ENCODE data around the gene WSB1. TPM values are rescaled to one million over a fixed set of nuclear protein-coding genes. Genes with fewer than 3 reads are reported as not detected.
"Not testable (repeated sequence)": the region's sequence is repeated elsewhere in the genome, so short reads cannot be mapped to it uniquely, and the experiment has no call there.

The WSB1 gene
- total and polyA plus RNA-seq, 3 experiments from 2014 or later: 71.0 to 187 (median 72.5) TPM

- Mint-ChIP-seq H3K27me3 (peaks cover 8 to 14% of the 10 kb centered on the region in 2 donors), H3K27ac (peak overlapping the region in 1 of 8 donors; percentile 75)
- H3K9me3 Mint-ChIP-seq; H3K9me3 ChIP-seq (ENCODE audit: low read length); H3K36me3 ChIP-seq (ENCODE audit: insufficient read depth, low read length); H3K27ac ChIP-seq (ENCODE audit: low read depth, low read length); CTCF ChIA-PET; H3K4me3 Mint-ChIP-seq; POLR2A ChIA-PET; H3K36me3 Mint-ChIP-seq; H3K4me1 ChIP-seq (ENCODE audit: insufficient read depth, low read length); H3K4me1 Mint-ChIP-seq; H3K4me3 ChIP-seq (ENCODE audit: low read length); DNase-seq; H3K27me3 ChIP-seq (ENCODE audit: insufficient read depth, low read length, poor library complexity, severe bottlenecking): not testable (repeated sequence)
These were observed 39.1 kb upstream of the WSB1 start for GRCh38 chr17:27254802-27255201.

GRCh38 chr17:27256225-27257030 is 37.5 kb upstream of the WSB1 start:
- H3K27ac Mint-ChIP-seq: no peak overlapping the region
- no peaks in the 10 kb centered on the region for H3K36me3 Mint-ChIP-seq
- H3K36me3 ChIP-seq (ENCODE audit: insufficient read depth, low read length): no peaks in the 10 kb centered on the region
- peaks cover 0 to 2% (median 0%) of the 10 kb centered on the region in 5 donors for H3K9me3 Mint-ChIP-seq
- H3K27me3 Mint-ChIP-seq: peaks cover 8% of the 10 kb centered on the region in 2 donors
- H3K4me1 ChIP-seq (ENCODE audit: insufficient read depth, low read length): no peaks in the 10 kb centered on the region
- H3K27me3 ChIP-seq (ENCODE audit: insufficient read depth, low read length, poor library complexity, severe bottlenecking): no peaks in the 10 kb centered on the region
- POLR2A ChIA-PET: interaction anchor here (0.7 kb wide), 1 partner anchor 64 kb away, joined by 4 read pairs; no protein-coding TSS in a partner anchor
- no peak overlapping the region for H3K4me3 Mint-ChIP-seq
- CTCF ChIA-PET: no interaction called here
- no peak overlapping the region for H3K4me3 ChIP-seq (ENCODE audit: low read length)
- no peak for DNase-seq
- H3K9me3 ChIP-seq (ENCODE audit: low read length): no peaks in the 10 kb centered on the region
- no peaks in the 10 kb centered on the region for H3K4me1 Mint-ChIP-seq
- no peak overlapping the region for H3K27ac ChIP-seq (ENCODE audit: low read depth, low read length)

GRCh38 chr17:27257031-27257357 is 36.9 kb upstream of the WSB1 start:
- no peaks in the 10 kb centered on the region for H3K4me1 ChIP-seq (ENCODE audit: insufficient read depth, low read length)

GRCh38 chr17:27259356-27259755 is 34.6 kb upstream of the WSB1 start:
- H3K27ac ChIP-seq (ENCODE audit: low read depth, low read length): no peak overlapping the region
- Mint-ChIP-seq H3K4me1 (no peaks in the 10 kb centered on the region), H3K36me3 (peaks cover 0 to 1% (median 0%) of the 10 kb centered on the region in 3 donors), H3K9me3 (no peaks in the 10 kb centered on the region), H3K27ac (no peak overlapping the region), H3K4me3 (no peak overlapping the region), H3K27me3 (peaks cover 0 to 2% of the 10 kb centered on the region in 2 donors)
- no peaks in the 10 kb centered on the region for H3K9me3 ChIP-seq (ENCODE audit: low read length)
- no peak for DNase-seq
- POLR2A ChIA-PET: no interaction called here
- no peaks in the 10 kb centered on the region for H3K4me1 ChIP-seq (ENCODE audit: insufficient read depth, low read length)
- H3K27me3 ChIP-seq (ENCODE audit: insufficient read depth, low read length, poor library complexity, severe bottlenecking): no peaks in the 10 kb centered on the region
- CTCF ChIA-PET: no interaction called here
- no peaks in the 10 kb centered on the region for H3K36me3 ChIP-seq (ENCODE audit: insufficient read depth, low read length)
- H3K4me3 ChIP-seq (ENCODE audit: low read length): no peak overlapping the region

More at GRCh38 chr17:27257031-27257357, 36.9 kb upstream of the WSB1 start:
- Histone ChIP-seq H3K4me3 (ENCODE audit: low read length) (no peak overlapping the region), H3K36me3 (ENCODE audit: insufficient read depth, low read length) (no peaks in the 10 kb centered on the region), H3K27ac (ENCODE audit: low read depth, low read length) (no peak overlapping the region), H3K27me3 (ENCODE audit: insufficient read depth, low read length, poor library complexity, severe bottlenecking) (no peaks in the 10 kb centered on the region), H3K9me3 (ENCODE audit: low read length) (no peaks in the 10 kb centered on the region)
- peaks cover 0 to 1% (median 0%) of the 10 kb centered on the region in 3 donors for H3K36me3 Mint-ChIP-seq
- H3K4me1 Mint-ChIP-seq: no peaks in the 10 kb centered on the region
- H3K27ac Mint-ChIP-seq: no peak overlapping the region
- peaks cover 0 to 2% (median 0%) of the 10 kb centered on the region in 5 donors for H3K9me3 Mint-ChIP-seq
- DNase-seq: no peak
- no peak overlapping the region for H3K4me3 Mint-ChIP-seq
- POLR2A ChIA-PET: no interaction called here
- CTCF ChIA-PET: no interaction called here
- peaks cover 3 to 4% of the 10 kb centered on the region in 2 donors for H3K27me3 Mint-ChIP-seq

- Mint-ChIP-seq H3K36me3 (peaks cover 0 to 1% (median 0%) of the 10 kb centered on the region in 3 donors), H3K9me3 (no peaks in the 10 kb centered on the region), H3K27me3 (peaks cover 0 to 4% of the 10 kb centered on the region in 2 donors), H3K4me3 (no peak overlapping the region), H3K4me1 (no peaks in the 10 kb centered on the region), H3K27ac (no peak overlapping the region)
- POLR2A ChIA-PET: no interaction called here
- CTCF ChIA-PET: interaction anchor here (1.2 kb wide), 1 partner anchor 26 kb away, joined by 5 read pairs; no protein-coding TSS in a partner anchor
- H3K36me3 ChIP-seq (ENCODE audit: insufficient read depth, low read length): no peaks in the 10 kb centered on the region
- no peaks in the 10 kb centered on the region for H3K4me1 ChIP-seq (ENCODE audit: insufficient read depth, low read length)
- no peak for DNase-seq
- H3K4me3 ChIP-seq (ENCODE audit: low read length): no peak overlapping the region
- no peaks in the 10 kb centered on the region for H3K9me3 ChIP-seq (ENCODE audit: low read length)
- H3K27me3 ChIP-seq (ENCODE audit: insufficient read depth, low read length, poor library complexity, severe bottlenecking): no peaks in the 10 kb centered on the region
- H3K27ac ChIP-seq (ENCODE audit: low read depth, low read length): no peak overlapping the region
These were observed 30.5 kb upstream of the WSB1 start for GRCh38 chr17:27263386-27263785.

GRCh38 chr17:27264068-27264812 is 29.7 kb upstream of the WSB1 start:
- POLR2A ChIA-PET: no interaction called here
- Histone ChIP-seq H3K4me3 (ENCODE audit: low read length) (no peak overlapping the region), H3K27me3 (ENCODE audit: insufficient read depth, low read length, poor library complexity, severe bottlenecking) (no peaks in the 10 kb centered on the region), H3K9me3 (ENCODE audit: low read length) (no peaks in the 10 kb centered on the region), H3K36me3 (ENCODE audit: insufficient read depth, low read length) (no peaks in the 10 kb centered on the region), H3K27ac (ENCODE audit: low read depth, low read length) (no peak overlapping the region), H3K4me1 (ENCODE audit: insufficient read depth, low read length) (no peaks in the 10 kb centered on the region)
- Mint-ChIP-seq H3K27ac (no peak overlapping the region), H3K36me3 (peaks cover 0 to 3% (median 0%) of the 10 kb centered on the region in 3 donors), H3K9me3 (no peaks in the 10 kb centered on the region), H3K4me1 (no peaks in the 10 kb centered on the region), H3K4me3 (no peak overlapping the region), H3K27me3 (peaks cover 4% of the 10 kb centered on the region in 2 donors)
- CTCF ChIA-PET: interaction anchor here (1.2 kb wide), 1 partner anchor 27 kb away, joined by 5 read pairs; no protein-coding TSS in a partner anchor
- DNase-seq: no peak

- no peak overlapping the region for H3K4me3 Mint-ChIP-seq
- ChIA-PET POLR2A (no interaction called here), CTCF (no interaction called here)
- no peaks in the 10 kb centered on the region for H3K27me3 ChIP-seq (ENCODE audit: insufficient read depth, low read length, poor library complexity, severe bottlenecking)
- H3K9me3 Mint-ChIP-seq: no peaks in the 10 kb centered on the region
- H3K36me3 ChIP-seq (ENCODE audit: insufficient read depth, low read length): no peaks in the 10 kb centered on the region
- no peaks in the 10 kb centered on the region for H3K9me3 ChIP-seq (ENCODE audit: low read length)
- H3K4me1 ChIP-seq (ENCODE audit: insufficient read depth, low read length): no peaks in the 10 kb centered on the region
- H3K4me1 Mint-ChIP-seq: no peaks in the 10 kb centered on the region
- DNase-seq: no peak
- H3K27ac ChIP-seq (ENCODE audit: low read depth, low read length): no peak overlapping the region
- H3K36me3 Mint-ChIP-seq: peaks cover 0 to 3% (median 0%) of the 10 kb centered on the region in 3 donors
- no peak overlapping the region for H3K4me3 ChIP-seq (ENCODE audit: low read length)
- peaks cover 1 to 6% of the 10 kb centered on the region in 2 donors for H3K27me3 Mint-ChIP-seq
- H3K27ac Mint-ChIP-seq: no peak overlapping the region
These were observed 28.6 kb upstream of the WSB1 start for GRCh38 chr17:27265333-27265732.

- no peak overlapping the region for H3K4me3 Mint-ChIP-seq
- peaks cover 0 to 3% (median 0%) of the 10 kb centered on the region in 3 donors for H3K36me3 Mint-ChIP-seq
- POLR2A ChIA-PET: no interaction called here
- Histone ChIP-seq H3K4me3 (ENCODE audit: low read length) (no peak overlapping the region), H3K27me3 (ENCODE audit: insufficient read depth, low read length, poor library complexity, severe bottlenecking) (no peaks in the 10 kb centered on the region), H3K36me3 (ENCODE audit: insufficient read depth, low read length) (no peaks in the 10 kb centered on the region), H3K27ac (ENCODE audit: low read depth, low read length) (no peak overlapping the region), H3K9me3 (ENCODE audit: low read length) (no peaks in the 10 kb centered on the region), H3K4me1 (ENCODE audit: insufficient read depth, low read length) (no peaks in the 10 kb centered on the region)
- H3K27me3 Mint-ChIP-seq: peaks cover 1 to 9% of the 10 kb centered on the region in 2 donors
- H3K9me3 Mint-ChIP-seq: no peaks in the 10 kb centered on the region
- DNase-seq: no peak
- H3K27ac Mint-ChIP-seq: no peak overlapping the region
- no peaks in the 10 kb centered on the region for H3K4me1 Mint-ChIP-seq
- CTCF ChIA-PET: no interaction called here
These were observed 27.7 kb upstream of the WSB1 start for GRCh38 chr17:27266228-27266627.
